Lung (tissue), 12 donors: ENCODE data around the gene SLC4A2. TPM values are rescaled to one million over a fixed set of nuclear protein-coding genes. Genes with fewer than 3 reads are reported as not detected.

ENCODE experiments used
- ATAC-seq: fragments of 200-7000 bp; cut with Tn5 transposase; one replicate; pipeline ENCODE4 v1.9.1; 2020; ENCODE audit warnings: moderate number of reproducible peaks; ENCODE audit not compliant: insufficient read depth, low FRiP score
- DNase-seq, 3 donors: peaks; one replicate each; pipeline ENCODE4 v3.0.0-alpha.2; 2013 to 2017
- H3K27ac ChIP-seq, 2 donors: one replicate each; pipeline ENCODE4 v1.5.1; 2013; ENCODE audit warnings: mild to moderate bottlenecking in 2 of 2, moderate library complexity in 2 of 2, control low read depth in 1 of 2, inconsistent platforms in 1 of 2, low read depth in 1 of 2, low read length in 1 of 2
- H3K27me3 ChIP-seq, 3 donors: one replicate each; pipeline ENCODE4 v1.5.1; 2013; ENCODE audit warnings: low read length in 2 of 3; ENCODE audit not compliant: control insufficient read depth in 3 of 3, insufficient read depth in 3 of 3
- H3K36me3 ChIP-seq, 4 donors: one replicate each; pipeline ENCODE4 v1.5.1; 2013; ENCODE audit warnings: low read length in 4 of 4, mild to moderate bottlenecking in 1 of 4, moderate library complexity in 1 of 4; ENCODE audit not compliant: control insufficient read depth in 4 of 4, insufficient read depth in 4 of 4
- H3K4me1 ChIP-seq, 5 donors: one replicate each; pipeline ENCODE4 v1.5.1; 2013; ENCODE audit warnings: low read length in 5 of 5, mild to moderate bottlenecking in 2 of 5, moderate library complexity in 1 of 5; ENCODE audit not compliant: control insufficient read depth in 5 of 5, insufficient read depth in 5 of 5
- H3K4me3 ChIP-seq: one replicate; pipeline ENCODE4 v1.5.1; 2013; ENCODE audit warnings: mild to moderate bottlenecking, control low read depth, moderate library complexity
- H3K9ac ChIP-seq, 2 donors: one replicate each; pipeline ENCODE4 v1.5.1; 2013; ENCODE audit warnings: low read length in 2 of 2, control low read depth in 1 of 2; ENCODE audit not compliant: insufficient read depth in 1 of 2
- H3K9me3 ChIP-seq, 4 donors: one replicate each; pipeline ENCODE4 v1.5.1; 2013; ENCODE audit warnings: low read length in 3 of 4, mild to moderate bottlenecking in 1 of 4, moderate library complexity in 1 of 4; ENCODE audit not compliant: control insufficient read depth in 4 of 4, insufficient read depth in 3 of 4
- WGBS, 2 donors: extraction: QIAGEN DNeasy Blood & Tissue Kit; methylation state at CpG; one replicate each; pipeline ENCODE4 v1.1.7; 2013; 5-methylcytosine and 5-hydroxymethylcytosine counted together
- polyA plus RNA-seq, 2 donors: library from polyadenylated mRNA; stranded (reverse); fragments of 200-250 nt; gene quantifications; one replicate each; pipeline ENCODE4 v1.2.1, GENCODE V29; 2013
- total RNA-seq, 2 donors: library from RNA; depleted of rRNA in 1 of 2; stranded (reverse); fragments of >200 nt in 1 of 2; gene quantifications; one replicate each; pipeline ENCODE4 v1.2.1, GENCODE V29; 2014 to 2021
- TF ChIP-seq, protein P1 (sequence below): IDR thresholded peaks from 2 replicates; pipeline ENCODE4 v1.5.1; 2012; ENCODE audit warnings: mild to moderate bottlenecking; ENCODE audit errors: control extremely low read depth, extremely low read depth
- donor health status: control.
- donor health status: control.
- donor health status: Bipolar disorder and iron deficiency.
- donor health status: healthy.
- donor health status: DM: yes; HTN: yes; CAD: no.

The SLC4A2 gene
- total and polyA plus RNA-seq, 4 donors: 66.3 to 173 (median 120) TPM

DNA sequence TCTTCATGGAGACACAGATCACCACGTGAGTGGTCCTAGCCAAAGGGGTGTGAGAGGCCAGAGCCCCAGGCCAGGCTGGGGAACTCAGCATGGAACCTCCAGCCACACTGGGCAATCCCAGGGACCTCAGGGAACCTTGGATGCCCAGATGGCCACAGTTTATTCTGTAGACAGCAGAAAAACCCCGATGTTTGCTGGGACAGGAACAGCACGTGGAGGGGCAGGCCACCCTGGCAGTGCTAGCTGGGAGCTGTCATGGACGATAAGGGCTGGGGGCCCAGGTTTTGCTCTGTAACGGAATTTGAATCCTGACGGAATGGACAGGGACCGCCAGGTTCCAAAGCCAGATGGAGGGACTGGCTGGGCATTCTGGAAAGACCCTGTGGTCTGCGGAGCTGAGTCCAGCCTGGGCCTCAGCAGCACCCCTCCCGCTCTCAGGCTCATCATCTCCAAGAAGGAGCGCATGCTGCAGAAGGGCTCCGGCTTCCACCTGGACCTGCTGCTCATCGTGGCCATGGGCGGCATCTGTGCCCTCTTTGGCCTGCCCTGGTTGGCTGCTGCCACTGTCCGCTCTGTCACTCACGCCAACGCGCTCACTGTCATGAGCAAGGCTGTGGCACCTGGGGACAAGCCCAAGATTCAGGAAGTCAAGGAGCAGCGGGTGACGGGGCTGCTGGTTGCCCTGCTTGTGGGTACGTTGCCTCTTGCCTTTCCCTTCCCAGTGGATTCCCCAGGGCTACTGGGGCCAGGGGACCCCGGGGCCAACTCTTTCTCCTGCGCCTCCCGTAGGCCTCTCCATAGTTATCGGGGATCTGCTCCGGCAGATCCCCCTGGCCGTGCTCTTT lies 15.7 kb downstream of the SLC4A2 start:
- Histone ChIP-seq H3K27me3 (no peaks in the 10 kb centered on the region), H3K9ac (no peak overlapping the region), H3K4me1 (peaks cover 0 to 19% (median 12%) of the 10 kb centered on the region in 5 donors), H3K27ac (no peak overlapping the region), H3K4me3 (no peak overlapping the region), H3K9me3 (no peaks in the 10 kb centered on the region), H3K36me3 (peaks cover 19 to 56% (median 32%) of the 10 kb centered on the region in 4 donors)
- TF ChIP-seq, protein P1, sequence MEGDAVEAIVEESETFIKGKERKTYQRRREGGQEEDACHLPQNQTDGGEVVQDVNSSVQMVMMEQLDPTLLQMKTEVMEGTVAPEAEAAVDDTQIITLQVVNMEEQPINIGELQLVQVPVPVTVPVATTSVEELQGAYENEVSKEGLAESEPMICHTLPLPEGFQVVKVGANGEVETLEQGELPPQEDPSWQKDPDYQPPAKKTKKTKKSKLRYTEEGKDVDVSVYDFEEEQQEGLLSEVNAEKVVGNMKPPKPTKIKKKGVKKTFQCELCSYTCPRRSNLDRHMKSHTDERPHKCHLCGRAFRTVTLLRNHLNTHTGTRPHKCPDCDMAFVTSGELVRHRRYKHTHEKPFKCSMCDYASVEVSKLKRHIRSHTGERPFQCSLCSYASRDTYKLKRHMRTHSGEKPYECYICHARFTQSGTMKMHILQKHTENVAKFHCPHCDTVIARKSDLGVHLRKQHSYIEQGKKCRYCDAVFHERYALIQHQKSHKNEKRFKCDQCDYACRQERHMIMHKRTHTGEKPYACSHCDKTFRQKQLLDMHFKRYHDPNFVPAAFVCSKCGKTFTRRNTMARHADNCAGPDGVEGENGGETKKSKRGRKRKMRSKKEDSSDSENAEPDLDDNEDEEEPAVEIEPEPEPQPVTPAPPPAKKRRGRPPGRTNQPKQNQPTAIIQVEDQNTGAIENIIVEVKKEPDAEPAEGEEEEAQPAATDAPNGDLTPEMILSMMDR: no peak
- WGBS, 2 donors: 90 to 93% methylated on average over 26 of the region's 26 CpGs
- ATAC-seq (no peak), DNase-seq (no peak)

DNA sequence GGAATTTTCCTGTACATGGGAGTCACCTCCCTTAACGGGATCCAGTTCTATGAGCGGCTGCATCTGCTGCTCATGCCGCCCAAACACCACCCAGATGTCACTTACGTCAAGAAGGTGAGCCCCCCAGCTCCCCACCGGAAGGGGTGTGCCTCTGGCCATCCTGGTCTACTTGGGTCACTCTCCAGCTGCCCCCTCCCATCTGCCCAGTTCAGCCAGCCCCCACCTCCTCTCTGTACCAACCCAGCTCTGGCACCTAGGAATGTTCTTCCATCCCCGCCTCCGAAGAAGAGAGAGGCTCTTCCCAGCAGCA lies 16.2 kb downstream of the SLC4A2 start:
- peaks cover 19 to 50% (median 30%) of the 10 kb centered on the region in 4 donors for H3K36me3 ChIP-seq
- peaks cover 0 to 19% (median 12%) of the 10 kb centered on the region in 5 donors for H3K4me1 ChIP-seq
- DNase-seq (no peak), ATAC-seq (no peak)
- H3K27me3 ChIP-seq: no peaks in the 10 kb centered on the region
- H3K27ac ChIP-seq: no peak overlapping the region
- no peak overlapping the region for H3K4me3 ChIP-seq
- H3K9ac ChIP-seq: no peak overlapping the region
- H3K9me3 ChIP-seq: no peaks in the 10 kb centered on the region
- TF ChIP-seq, protein P1: no peak
- WGBS, 2 donors: 89 to 90% methylated on average over 7 of the region's 7 CpGs

DNA sequence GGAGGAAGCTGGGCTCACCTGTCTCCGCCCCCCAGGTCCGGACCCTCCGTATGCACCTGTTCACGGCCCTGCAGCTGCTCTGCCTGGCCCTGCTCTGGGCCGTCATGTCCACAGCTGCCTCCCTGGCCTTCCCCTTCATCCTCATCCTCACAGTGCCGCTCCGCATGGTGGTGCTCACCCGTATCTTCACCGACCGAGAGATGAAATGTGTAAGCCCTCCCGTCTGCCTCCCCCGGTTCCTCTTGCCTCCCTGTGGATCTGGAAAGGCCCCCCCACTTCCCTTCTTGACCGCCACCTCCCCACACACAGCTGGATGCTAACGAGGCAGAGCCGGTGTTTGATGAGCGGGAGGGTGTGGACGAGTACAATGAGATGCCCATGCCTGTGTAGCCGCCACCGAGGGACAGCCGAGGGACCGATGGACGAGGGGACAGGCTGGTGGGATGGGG lies 16.6 kb downstream of the SLC4A2 start:
- Histone ChIP-seq H3K9ac (no peak overlapping the region), H3K36me3 (peaks cover 19 to 47% (median 30%) of the 10 kb centered on the region in 4 donors), H3K4me3 (no peak overlapping the region), H3K4me1 (peaks cover 0 to 20% (median 12%) of the 10 kb centered on the region in 5 donors), H3K27me3 (no peaks in the 10 kb centered on the region), H3K9me3 (no peaks in the 10 kb centered on the region), H3K27ac (no peak overlapping the region)
- ATAC-seq (no peak), DNase-seq (no peak)
- 87 to 88% methylated on average over 22 of the region's 22 CpGs for WGBS, 2 donors
- TF ChIP-seq, protein P1: no peak
